ENCODE measurements around the gene RNPC3.
"Not testable (repeated sequence)": the region's sequence is repeated elsewhere in the genome, so short reads cannot be mapped to it uniquely, and the experiment has no call there.

The RNPC3 gene

GRCh38 chr1:103561643-103562395 is 36.3 kb downstream of the RNPC3 start:
- Histone ChIP-seq H3K9me3 (ENCODE audit: control insufficient read depth, low read length) (no peaks in the 10 kb centered on the region), H3K36me3 (ENCODE audit: control insufficient read depth, insufficient read depth, low read length, severe bottlenecking) (peaks cover 6% of the 10 kb centered on the region), H3K4me1 (ENCODE audit: control insufficient read depth, insufficient read depth, low read length) (peaks cover 37% of the 10 kb centered on the region), H3K9ac (ENCODE audit: low read length) (peak overlapping the region; percentile 85), H3K4me3 (ENCODE audit: low read length) (peak overlapping the region; percentile 74), H3K27me3 (replicated peaks; ENCODE audit: control insufficient read depth, insufficient read depth, low read length) (no peaks in the 10 kb centered on the region)
- DNase-seq (ENCODE audit: low read depth): peak; percentile 78

- DNase-seq (ENCODE audit: low read depth): no peak
- no peaks in the 10 kb centered on the region for H3K27me3 ChIP-seq (replicated peaks; ENCODE audit: control insufficient read depth, insufficient read depth, low read length)
- H3K9ac ChIP-seq (ENCODE audit: low read length): peak overlapping the region; percentile 85
- peak overlapping the region; percentile 74 for H3K4me3 ChIP-seq (ENCODE audit: low read length)
- peaks cover 3% of the 10 kb centered on the region for H3K36me3 ChIP-seq (ENCODE audit: control insufficient read depth, insufficient read depth, low read length, severe bottlenecking)
- no peaks in the 10 kb centered on the region for H3K9me3 ChIP-seq (ENCODE audit: control insufficient read depth, low read length)
- peaks cover 37% of the 10 kb centered on the region for H3K4me1 ChIP-seq (ENCODE audit: control insufficient read depth, insufficient read depth, low read length)
Measured at GRCh38 chr1:103563056-103563455, 37.6 kb downstream of the RNPC3 start.

- Histone ChIP-seq H3K4me1 (ENCODE audit: control insufficient read depth, insufficient read depth, low read length) (no peaks in the 10 kb centered on the region), H3K9ac (ENCODE audit: low read length) (no peak overlapping the region), H3K36me3 (ENCODE audit: control insufficient read depth, insufficient read depth, low read length, severe bottlenecking) (peaks cover 22% of the 10 kb centered on the region)
Measured at GRCh38 chr1:103569493-103569892, 44.0 kb downstream of the RNPC3 start.

GRCh38 chr1:103571289-103571688 is 45.8 kb downstream of the RNPC3 start, which contains the start of gene AMY2B:
TSS of gene AMY2B (plus strand) at chr1:103571589. CDS start at chr1:103571603, 14 bp downstream.
- H3K36me3 ChIP-seq (ENCODE audit: control insufficient read depth, insufficient read depth, low read length, severe bottlenecking): peaks cover 22% of the 10 kb centered on the region
- H3K27me3 ChIP-seq (replicated peaks; ENCODE audit: control insufficient read depth, insufficient read depth, low read length); DNase-seq (ENCODE audit: low read depth); H3K9me3 ChIP-seq (ENCODE audit: control insufficient read depth, low read length); H3K9ac ChIP-seq (ENCODE audit: low read length); H3K4me3 ChIP-seq (ENCODE audit: low read length); H3K4me1 ChIP-seq (ENCODE audit: control insufficient read depth, insufficient read depth, low read length): not testable (repeated sequence)

More at GRCh38 chr1:103569493-103569892, 44.0 kb downstream of the RNPC3 start:
- no peak overlapping the region for H3K4me3 ChIP-seq (ENCODE audit: low read length)
- no peak for DNase-seq (ENCODE audit: low read depth)
- H3K9me3 ChIP-seq (ENCODE audit: control insufficient read depth, low read length): no peaks in the 10 kb centered on the region
- no peaks in the 10 kb centered on the region for H3K27me3 ChIP-seq (replicated peaks; ENCODE audit: control insufficient read depth, insufficient read depth, low read length)

- no peak overlapping the region for H3K4me3 ChIP-seq (ENCODE audit: low read length)
- no peaks in the 10 kb centered on the region for H3K9me3 ChIP-seq (ENCODE audit: control insufficient read depth, low read length)
- H3K36me3 ChIP-seq (ENCODE audit: control insufficient read depth, insufficient read depth, low read length, severe bottlenecking): peaks cover 5% of the 10 kb centered on the region
- no peaks in the 10 kb centered on the region for H3K4me1 ChIP-seq (ENCODE audit: control insufficient read depth, insufficient read depth, low read length)
- H3K27me3 ChIP-seq (replicated peaks; ENCODE audit: control insufficient read depth, insufficient read depth, low read length): no peaks in the 10 kb centered on the region
- DNase-seq (ENCODE audit: low read depth): peak; percentile 20
- H3K9ac ChIP-seq (ENCODE audit: low read length): no peak overlapping the region
Measured at GRCh38 chr1:103576065-103576464, 50.6 kb downstream of the RNPC3 start.

GRCh38 chr1:103576784-103577183 is 51.3 kb downstream of the RNPC3 start:
- not testable (repeated sequence) for DNase-seq (ENCODE audit: low read depth); H3K9ac ChIP-seq (ENCODE audit: low read length); H3K27me3 ChIP-seq (replicated peaks; ENCODE audit: control insufficient read depth, insufficient read depth, low read length); H3K9me3 ChIP-seq (ENCODE audit: control insufficient read depth, low read length); H3K4me3 ChIP-seq (ENCODE audit: low read length); H3K36me3 ChIP-seq (ENCODE audit: control insufficient read depth, insufficient read depth, low read length, severe bottlenecking); H3K4me1 ChIP-seq (ENCODE audit: control insufficient read depth, insufficient read depth, low read length)

GRCh38 chr1:103582464-103582863 is 57.0 kb downstream of the RNPC3 start:
- H3K4me3 ChIP-seq (ENCODE audit: low read length): no peak overlapping the region
- peak; percentile 3 for DNase-seq (ENCODE audit: low read depth)
- H3K27me3 ChIP-seq (replicated peaks; ENCODE audit: control insufficient read depth, insufficient read depth, low read length): no peaks in the 10 kb centered on the region
- H3K4me1 ChIP-seq (ENCODE audit: control insufficient read depth, insufficient read depth, low read length): no peaks in the 10 kb centered on the region
- H3K9me3 ChIP-seq (ENCODE audit: control insufficient read depth, low read length): no peaks in the 10 kb centered on the region
- H3K36me3 ChIP-seq (ENCODE audit: control insufficient read depth, insufficient read depth, low read length, severe bottlenecking): peaks cover 5% of the 10 kb centered on the region
- H3K9ac ChIP-seq (ENCODE audit: low read length): no peak overlapping the region

GRCh38 chr1:103583887-103584286 is 58.4 kb downstream of the RNPC3 start:
- H3K36me3 ChIP-seq (ENCODE audit: control insufficient read depth, insufficient read depth, low read length, severe bottlenecking): no peaks in the 10 kb centered on the region

GRCh38 chr1:103584537-103584936 is 59.0 kb downstream of the RNPC3 start:
- Histone ChIP-seq H3K9ac (ENCODE audit: low read length) (no peak overlapping the region), H3K9me3 (ENCODE audit: control insufficient read depth, low read length) (peaks cover 3% of the 10 kb centered on the region), H3K36me3 (ENCODE audit: control insufficient read depth, insufficient read depth, low read length, severe bottlenecking) (no peaks in the 10 kb centered on the region)

More at GRCh38 chr1:103583887-103584286, 58.4 kb downstream of the RNPC3 start:
- Histone ChIP-seq H3K27me3 (replicated peaks; ENCODE audit: control insufficient read depth, insufficient read depth, low read length) (no peaks in the 10 kb centered on the region), H3K4me3 (ENCODE audit: low read length) (no peak overlapping the region), H3K9ac (ENCODE audit: low read length) (no peak overlapping the region), H3K4me1 (ENCODE audit: control insufficient read depth, insufficient read depth, low read length) (no peaks in the 10 kb centered on the region), H3K9me3 (ENCODE audit: control insufficient read depth, low read length) (peaks cover 3% of the 10 kb centered on the region)
- DNase-seq (ENCODE audit: low read depth): no peak

GRCh38 chr1:103602740-103603139 is 77.2 kb downstream of the RNPC3 start:
- not testable (repeated sequence) for H3K4me3 ChIP-seq (ENCODE audit: low read length); H3K4me1 ChIP-seq (ENCODE audit: control insufficient read depth, insufficient read depth, low read length); H3K9me3 ChIP-seq (ENCODE audit: control insufficient read depth, low read length); H3K9ac ChIP-seq (ENCODE audit: low read length); DNase-seq (ENCODE audit: low read depth); H3K36me3 ChIP-seq (ENCODE audit: control insufficient read depth, insufficient read depth, low read length, severe bottlenecking); H3K27me3 ChIP-seq (replicated peaks; ENCODE audit: control insufficient read depth, insufficient read depth, low read length)

More at GRCh38 chr1:103584537-103584936, 59.0 kb downstream of the RNPC3 start:
- Histone ChIP-seq H3K27me3 (replicated peaks; ENCODE audit: control insufficient read depth, insufficient read depth, low read length) (no peaks in the 10 kb centered on the region), H3K4me3 (ENCODE audit: low read length) (no peak overlapping the region), H3K4me1 (ENCODE audit: control insufficient read depth, insufficient read depth, low read length) (no peaks in the 10 kb centered on the region)
- no peak for DNase-seq (ENCODE audit: low read depth)
